ENCODE measurements around the gene CCDC57. TPM values are rescaled to one million over a fixed set of nuclear protein-coding genes. Genes with fewer than 3 reads are reported as not detected.

CCDC57 gene
- total RNA-seq, 1 donor from 2014 or later, result 37.2 TPM

DNA sequence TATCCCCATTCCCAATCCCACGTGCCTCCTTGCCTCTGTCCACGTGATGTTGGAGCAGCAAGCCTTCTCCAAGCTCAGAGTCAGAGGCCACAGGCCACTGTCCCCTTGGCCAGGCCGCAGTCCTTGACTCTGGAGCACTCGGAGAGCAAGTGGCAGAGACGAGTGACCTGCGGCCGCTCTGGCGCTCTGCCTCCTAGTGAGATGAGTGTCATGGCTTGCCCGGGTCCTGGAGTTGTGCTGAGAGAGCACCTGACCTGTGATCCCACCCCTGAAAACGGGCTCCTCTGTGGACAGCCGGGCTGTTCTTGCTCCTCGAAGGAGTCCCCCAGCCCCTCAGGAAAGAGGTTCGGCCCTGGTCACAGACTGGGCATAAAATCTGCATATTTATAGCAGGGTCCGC is 104.6 kb downstream of the CCDC57 start:
- Mint-ChIP-seq H3K4me3 (ENCODE audit: unreplicated experiment) (no peak overlapping the region), H3K4me1 (ENCODE audit: unreplicated experiment) (peaks cover 13% of the 10 kb centered on the region), H3K9me3 (ENCODE audit: unreplicated experiment) (no peaks in the 10 kb centered on the region), H3K27ac (ENCODE audit: unreplicated experiment) (no peak overlapping the region), H3K36me3 (ENCODE audit: low read depth, unreplicated experiment) (peaks cover 4% of the 10 kb centered on the region), H3K27me3 (ENCODE audit: unreplicated experiment) (no peaks in the 10 kb centered on the region)
- DNase-seq (ENCODE audit: low spot score), result no peak
- TF ChIP-seq, protein P1, sequence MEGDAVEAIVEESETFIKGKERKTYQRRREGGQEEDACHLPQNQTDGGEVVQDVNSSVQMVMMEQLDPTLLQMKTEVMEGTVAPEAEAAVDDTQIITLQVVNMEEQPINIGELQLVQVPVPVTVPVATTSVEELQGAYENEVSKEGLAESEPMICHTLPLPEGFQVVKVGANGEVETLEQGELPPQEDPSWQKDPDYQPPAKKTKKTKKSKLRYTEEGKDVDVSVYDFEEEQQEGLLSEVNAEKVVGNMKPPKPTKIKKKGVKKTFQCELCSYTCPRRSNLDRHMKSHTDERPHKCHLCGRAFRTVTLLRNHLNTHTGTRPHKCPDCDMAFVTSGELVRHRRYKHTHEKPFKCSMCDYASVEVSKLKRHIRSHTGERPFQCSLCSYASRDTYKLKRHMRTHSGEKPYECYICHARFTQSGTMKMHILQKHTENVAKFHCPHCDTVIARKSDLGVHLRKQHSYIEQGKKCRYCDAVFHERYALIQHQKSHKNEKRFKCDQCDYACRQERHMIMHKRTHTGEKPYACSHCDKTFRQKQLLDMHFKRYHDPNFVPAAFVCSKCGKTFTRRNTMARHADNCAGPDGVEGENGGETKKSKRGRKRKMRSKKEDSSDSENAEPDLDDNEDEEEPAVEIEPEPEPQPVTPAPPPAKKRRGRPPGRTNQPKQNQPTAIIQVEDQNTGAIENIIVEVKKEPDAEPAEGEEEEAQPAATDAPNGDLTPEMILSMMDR (IDR thresholded peaks at IDR 0.05; ENCODE audit: unreplicated experiment), result no peak

DNA sequence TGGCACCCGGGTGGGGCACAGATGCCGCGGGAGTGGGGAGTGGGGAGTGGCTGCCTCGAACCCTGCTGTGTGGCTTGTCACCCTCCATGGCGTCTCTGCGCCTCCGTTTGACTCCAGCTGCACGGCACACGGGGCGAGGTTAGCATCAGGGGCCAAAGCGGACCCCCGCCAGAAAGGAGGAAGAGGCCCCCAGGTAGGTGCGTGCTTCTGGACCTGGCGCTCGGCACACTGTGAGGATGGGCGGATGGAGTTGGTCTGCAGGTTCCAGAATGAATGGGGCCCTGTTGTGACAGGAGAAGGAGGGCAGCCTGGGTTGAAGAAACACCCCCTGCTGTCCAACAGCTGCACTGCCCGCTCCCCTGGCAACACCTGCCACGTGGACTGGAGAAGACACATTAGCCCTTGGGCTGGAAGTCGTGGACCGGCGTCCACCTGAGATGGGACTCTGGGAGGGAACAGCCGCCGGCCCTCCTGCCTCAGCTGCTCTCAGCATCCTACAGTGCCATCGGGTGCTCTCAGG is 105.2 kb downstream of the CCDC57 start:
- TF ChIP-seq, protein P1 (IDR thresholded peaks at IDR 0.05; ENCODE audit: unreplicated experiment), result no peak
- no peak for DNase-seq (ENCODE audit: low spot score)
- peaks cover under 1% of the 10 kb centered on the region for H3K27me3 Mint-ChIP-seq (ENCODE audit: unreplicated experiment)
- H3K27ac Mint-ChIP-seq (ENCODE audit: unreplicated experiment), result no peak overlapping the region
- H3K4me1 Mint-ChIP-seq (ENCODE audit: unreplicated experiment), result peaks cover 13% of the 10 kb centered on the region
- no peaks in the 10 kb centered on the region for H3K9me3 Mint-ChIP-seq (ENCODE audit: unreplicated experiment)
- H3K36me3 Mint-ChIP-seq (ENCODE audit: low read depth, unreplicated experiment), result peaks cover 4% of the 10 kb centered on the region
- H3K4me3 Mint-ChIP-seq (ENCODE audit: unreplicated experiment), result no peak overlapping the region

DNA sequence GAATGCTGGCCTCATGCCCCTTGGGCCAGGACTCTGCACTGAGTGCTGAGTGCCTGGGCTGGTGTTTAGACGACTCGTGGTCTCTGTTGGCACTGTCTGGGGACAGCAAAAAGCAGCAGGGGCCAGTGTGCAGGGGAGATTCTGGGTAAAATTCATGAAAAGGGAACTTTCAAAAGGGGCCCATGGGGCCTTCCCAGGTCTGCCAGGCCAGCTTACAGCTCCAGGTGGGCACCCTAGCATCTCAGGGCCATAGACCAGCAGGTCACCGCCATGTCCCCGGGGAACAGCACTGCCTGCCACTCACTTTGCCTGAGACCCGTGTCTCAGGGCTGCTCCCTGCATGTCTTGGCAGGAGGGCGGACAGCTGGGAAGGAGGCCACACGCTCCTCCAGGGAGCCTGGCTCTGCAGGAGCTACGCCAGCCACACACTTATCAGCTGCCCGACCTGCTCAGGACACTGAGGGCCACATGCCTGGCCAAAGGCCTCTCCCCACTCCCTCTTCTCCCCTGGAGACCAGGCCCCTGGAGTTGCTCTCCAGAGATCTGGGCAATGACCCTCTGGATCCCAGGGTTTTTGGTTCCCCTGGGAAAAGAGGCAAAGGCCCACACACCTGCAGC is 105.8 kb downstream of the CCDC57 start:
- DNase-seq (ENCODE audit: low spot score), result no peak
- TF ChIP-seq, protein P1 (IDR thresholded peaks at IDR 0.05; ENCODE audit: unreplicated experiment), result no peak
- no peak overlapping the region for H3K4me3 Mint-ChIP-seq (ENCODE audit: unreplicated experiment)
- H3K27ac Mint-ChIP-seq (ENCODE audit: unreplicated experiment), result no peak overlapping the region
- no peaks in the 10 kb centered on the region for H3K9me3 Mint-ChIP-seq (ENCODE audit: unreplicated experiment)
- peaks cover 13% of the 10 kb centered on the region for H3K4me1 Mint-ChIP-seq (ENCODE audit: unreplicated experiment)
- peaks cover 4% of the 10 kb centered on the region for H3K36me3 Mint-ChIP-seq (ENCODE audit: low read depth, unreplicated experiment)
- H3K27me3 Mint-ChIP-seq (ENCODE audit: unreplicated experiment), result peaks cover 2% of the 10 kb centered on the region

DNA sequence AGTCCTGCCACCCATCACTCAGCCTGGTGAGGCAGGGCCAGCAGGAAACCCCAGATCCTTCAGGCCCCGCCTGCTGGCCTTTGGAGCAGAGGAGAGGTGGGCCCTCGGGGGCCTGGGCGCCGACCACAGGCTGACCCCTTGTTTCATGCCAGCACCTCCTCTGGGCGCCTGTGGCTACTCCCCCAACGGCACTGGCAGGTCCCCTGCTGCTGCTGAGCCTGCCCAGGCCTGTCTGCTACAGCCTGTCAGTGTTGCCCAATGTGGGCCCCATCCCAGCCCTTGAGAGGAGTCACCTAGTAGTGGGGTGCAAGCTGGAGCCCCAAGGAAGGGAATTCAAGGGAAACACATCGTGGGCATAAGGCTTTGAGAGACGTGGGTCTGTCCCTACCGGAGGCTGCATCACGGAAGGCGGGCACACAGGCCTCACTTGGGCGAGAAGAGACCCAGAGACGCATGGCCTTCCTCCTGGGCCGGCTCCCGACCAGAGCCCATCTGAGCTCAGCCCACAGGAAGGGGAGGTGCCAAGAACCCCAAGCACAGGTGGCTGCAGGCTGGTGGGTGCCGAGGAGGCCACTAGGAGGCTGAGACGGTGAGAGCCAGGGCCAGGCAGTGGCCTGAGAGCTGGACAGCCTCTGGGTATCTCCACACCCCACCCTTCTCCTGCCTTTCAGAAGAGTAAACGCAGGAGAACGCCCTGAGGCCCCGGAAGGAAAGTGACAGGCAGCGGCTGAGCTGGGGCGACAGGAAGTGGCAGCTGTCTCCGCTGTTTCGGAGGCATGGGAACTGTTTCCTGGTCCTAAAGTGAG is 106.6 kb downstream of the CCDC57 start:
- Mint-ChIP-seq H3K27ac (ENCODE audit: unreplicated experiment) (no peak overlapping the region), H3K27me3 (ENCODE audit: unreplicated experiment) (peaks cover 2% of the 10 kb centered on the region), H3K4me3 (ENCODE audit: unreplicated experiment) (no peak overlapping the region), H3K36me3 (ENCODE audit: low read depth, unreplicated experiment) (peaks cover 4% of the 10 kb centered on the region), H3K4me1 (ENCODE audit: unreplicated experiment) (peaks cover 13% of the 10 kb centered on the region), H3K9me3 (ENCODE audit: unreplicated experiment) (no peaks in the 10 kb centered on the region)
- DNase-seq (ENCODE audit: low spot score), result peak; percentile 62
- TF ChIP-seq, protein P1 (IDR thresholded peaks at IDR 0.05; ENCODE audit: unreplicated experiment), result no peak

DNA sequence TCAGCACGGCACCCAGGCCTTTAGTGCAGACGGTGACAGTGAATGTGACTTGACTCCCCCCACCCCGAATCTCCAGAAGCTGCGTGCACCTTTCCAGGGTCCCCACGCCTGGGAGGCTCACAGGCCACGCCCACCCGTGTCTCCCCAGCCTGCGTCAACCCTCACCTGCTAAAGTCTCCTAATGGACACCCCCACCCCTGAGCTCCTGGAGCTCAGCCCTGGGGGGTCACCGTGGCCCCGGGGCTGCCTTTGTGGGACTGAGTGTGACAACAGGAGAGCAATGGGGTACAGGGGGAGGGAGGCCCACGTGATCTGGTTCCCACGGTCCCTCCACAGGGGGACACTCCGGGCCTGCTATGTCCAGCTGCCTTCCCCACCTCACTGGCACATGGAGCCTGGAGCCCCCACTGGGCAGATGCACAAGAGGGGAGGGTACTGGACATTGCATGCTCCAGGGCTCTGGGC is 107.2 kb downstream of the CCDC57 start:
- no peak for DNase-seq (ENCODE audit: low spot score)
- peaks cover 2% of the 10 kb centered on the region for H3K27me3 Mint-ChIP-seq (ENCODE audit: unreplicated experiment)
- H3K9me3 Mint-ChIP-seq (ENCODE audit: unreplicated experiment), result no peaks in the 10 kb centered on the region
- no peak overlapping the region for H3K27ac Mint-ChIP-seq (ENCODE audit: unreplicated experiment)
- TF ChIP-seq, protein P1 (IDR thresholded peaks at IDR 0.05; ENCODE audit: unreplicated experiment), result no peak
- no peak overlapping the region for H3K4me3 Mint-ChIP-seq (ENCODE audit: unreplicated experiment)
- H3K4me1 Mint-ChIP-seq (ENCODE audit: unreplicated experiment), result peaks cover 13% of the 10 kb centered on the region
- H3K36me3 Mint-ChIP-seq (ENCODE audit: low read depth, unreplicated experiment), result peaks cover 4% of the 10 kb centered on the region

All from endothelial cell (in vitro differentiated cells).